Stimulated activated naive B cell treated with anti-CD40 and anti-IgM and Interleukin-4, amounts not matched to agents 10 μg/mL and 1 μg/mL and 100 μg/mL, for 72 hours (primary cell): ENCODE measurements around the gene KNOP1.

ENCODE experiments used
- ATAC-seq, 2 donors: fragments of 150-1000 bp; cut with Tn5 transposase; replicated peaks; 2 replicates each; pipeline ENCODE4 v1.10.0; 2021; ENCODE audit warnings: moderate library complexity in 1 of 2
- DNase-seq: peaks from one replicate; pipeline ENCODE4 v3.0.0; 2021
- H3K27ac Mint-ChIP-seq: one replicate; pipeline ENCODE4 v1.8.0; 2022; ENCODE audit warnings: mild to moderate bottlenecking, mixed read lengths
- H3K27me3 Mint-ChIP-seq, 2 donors: one replicate each; pipeline ENCODE4 v1.8.0; 2022; ENCODE audit warnings: mixed read lengths in 2 of 2
- H3K36me3 Mint-ChIP-seq, 2 donors: one replicate each; pipeline ENCODE4 v1.8.0; 2022; ENCODE audit warnings: mixed read lengths in 2 of 2, mild to moderate bottlenecking in 1 of 2
- H3K4me1 Mint-ChIP-seq, 2 donors: one replicate each; pipeline ENCODE4 v1.8.0; 2022; ENCODE audit warnings: mixed read lengths in 2 of 2, mild to moderate bottlenecking in 1 of 2
- H3K4me3 Mint-ChIP-seq, 2 donors: one replicate each; pipeline ENCODE4 v1.8.0; 2022; ENCODE audit warnings: mild to moderate bottlenecking in 2 of 2, mixed read lengths in 2 of 2, moderate library complexity in 1 of 2
- H3K9me3 Mint-ChIP-seq, 2 donors: one replicate each; pipeline ENCODE4 v1.8.0; 2022; ENCODE audit warnings: mixed read lengths in 2 of 2, mild to moderate bottlenecking in 1 of 2

Gene KNOP1, protein sequence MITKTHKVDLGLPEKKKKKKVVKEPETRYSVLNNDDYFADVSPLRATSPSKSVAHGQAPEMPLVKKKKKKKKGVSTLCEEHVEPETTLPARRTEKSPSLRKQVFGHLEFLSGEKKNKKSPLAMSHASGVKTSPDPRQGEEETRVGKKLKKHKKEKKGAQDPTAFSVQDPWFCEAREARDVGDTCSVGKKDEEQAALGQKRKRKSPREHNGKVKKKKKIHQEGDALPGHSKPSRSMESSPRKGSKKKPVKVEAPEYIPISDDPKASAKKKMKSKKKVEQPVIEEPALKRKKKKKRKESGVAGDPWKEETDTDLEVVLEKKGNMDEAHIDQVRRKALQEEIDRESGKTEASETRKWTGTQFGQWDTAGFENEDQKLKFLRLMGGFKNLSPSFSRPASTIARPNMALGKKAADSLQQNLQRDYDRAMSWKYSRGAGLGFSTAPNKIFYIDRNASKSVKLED

DNA sequence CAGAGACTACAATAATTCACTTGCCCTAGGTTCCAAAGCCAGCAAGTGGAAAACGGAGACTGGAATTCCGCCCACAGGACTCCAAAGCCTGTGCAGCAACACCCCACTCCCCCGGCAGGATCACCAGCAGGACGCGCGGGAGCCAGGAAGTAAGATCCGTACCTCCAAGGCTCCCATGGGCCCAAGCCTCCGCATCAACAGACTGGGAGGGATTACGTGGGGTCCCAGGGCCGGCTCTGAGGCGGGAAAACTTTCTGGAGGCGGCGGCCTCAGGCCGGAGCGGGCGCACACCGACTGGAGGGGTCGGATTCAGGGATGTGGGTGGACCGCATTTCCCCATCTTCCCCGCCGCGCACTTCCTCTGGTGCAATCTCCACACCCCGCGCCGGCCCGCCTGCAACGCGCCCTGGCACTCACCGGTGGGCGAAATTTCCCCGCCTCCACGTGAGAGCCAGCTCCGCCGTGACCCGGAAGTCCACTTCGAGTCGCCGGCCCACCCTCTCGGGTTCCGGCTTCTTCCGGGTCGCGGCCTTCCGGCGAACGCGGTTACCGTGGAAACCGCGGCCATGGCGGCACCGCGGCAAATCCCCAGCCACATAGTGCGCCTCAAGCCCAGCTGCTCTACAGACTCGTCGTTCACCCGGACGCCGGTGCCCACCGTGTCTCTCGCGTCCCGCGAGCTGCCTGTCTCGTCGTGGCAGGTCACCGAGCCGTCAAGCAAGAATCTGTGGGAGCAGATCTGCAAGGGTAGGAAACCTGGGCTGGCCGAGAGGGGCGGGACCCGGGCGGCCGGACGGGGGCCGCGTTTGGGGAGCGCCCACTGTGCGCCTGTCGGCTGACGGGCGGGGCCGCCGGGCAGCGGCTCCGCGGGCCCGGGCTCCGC lies at the start of gene KNOP1, which contains the start of gene IQCK:
TSS of gene KNOP1 (minus strand) at position 487 of the 883 bp plus-strand sequence. CDS start 3,192 bp downstream, outside the sequence.
TSS of gene IQCK (plus strand) at position 531 of the 883 bp plus-strand sequence. CDS start at position 567, 36 bp downstream.
- no peaks in the 10 kb centered on the region for H3K9me3 Mint-ChIP-seq
- ATAC-seq = peak; percentile 95 to 96

DNA sequence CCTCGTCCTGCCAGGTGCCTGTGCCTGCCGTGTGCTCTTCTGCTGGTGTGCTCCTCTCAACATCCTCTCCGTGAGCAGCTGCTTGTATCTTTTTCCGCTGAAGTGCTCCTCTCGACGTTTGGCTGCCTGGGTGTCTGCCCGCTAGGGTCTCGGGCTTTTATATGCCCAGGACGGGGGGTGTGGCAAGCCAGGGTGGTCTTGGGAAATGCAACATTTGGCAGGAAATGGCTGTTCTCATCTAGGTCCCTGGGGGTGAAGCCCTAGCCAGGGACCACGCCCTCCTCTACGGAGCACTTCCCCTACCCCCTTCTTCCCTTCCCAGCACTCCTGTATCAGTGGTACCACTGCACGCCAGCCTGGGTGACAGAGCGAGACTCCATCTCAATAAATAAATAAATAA lies 49.5 kb upstream of the KNOP1 start:
- Mint-ChIP-seq H3K4me1 (no peaks in the 10 kb centered on the region), H3K27me3 (no peaks in the 10 kb centered on the region), H3K4me3 (no peak overlapping the region), H3K27ac (no peak overlapping the region), H3K9me3 (peaks cover 8 to 11% of the 10 kb centered on the region in 2 donors), H3K36me3 (peaks cover 6 to 9% of the 10 kb centered on the region in 2 donors)
- ATAC-seq (no peak), DNase-seq (no peak)

More for the DNA sequence above, at the start of gene KNOP1, which contains the start of gene IQCK:
- peak within 1 kb of the TSS; percentile 94 for H3K27ac Mint-ChIP-seq
- DNase-seq = peak; percentile 89
- H3K36me3 Mint-ChIP-seq = peaks cover 12 to 27% of the 10 kb centered on the region in 2 donors
- H3K27me3 Mint-ChIP-seq = no peaks in the 10 kb centered on the region
- peak within 1 kb of the TSS; percentile 90 to 97 for H3K4me3 Mint-ChIP-seq
- peaks cover 17 to 27% of the 10 kb centered on the region in 2 donors for H3K4me1 Mint-ChIP-seq

DNA sequence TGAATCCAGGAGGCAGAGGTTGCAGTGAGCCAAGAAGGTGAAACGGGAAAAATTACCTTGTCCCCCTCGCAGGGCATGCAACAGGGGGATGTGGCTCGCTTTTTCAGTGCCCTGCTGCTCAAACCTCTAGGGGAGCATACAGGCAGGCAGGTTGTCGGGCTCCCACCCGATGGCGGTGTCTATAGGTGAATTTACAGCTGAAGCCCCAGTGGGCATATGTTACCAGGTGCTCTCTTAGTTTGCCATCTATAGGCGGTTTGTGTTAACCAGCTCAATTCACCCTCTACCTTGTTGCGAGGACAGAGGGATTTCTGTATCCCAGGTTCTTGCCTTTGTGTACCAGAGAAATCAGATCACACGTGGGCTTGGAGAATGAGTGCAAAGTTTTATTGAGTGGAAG lies 49.0 kb upstream of the KNOP1 start:
- no peaks in the 10 kb centered on the region for H3K27me3 Mint-ChIP-seq
- ATAC-seq (no peak), DNase-seq (no peak)
- H3K36me3 Mint-ChIP-seq = peaks cover 6 to 9% of the 10 kb centered on the region in 2 donors
- H3K9me3 Mint-ChIP-seq = peaks cover 8 to 11% of the 10 kb centered on the region in 2 donors
- H3K4me1 Mint-ChIP-seq = no peaks in the 10 kb centered on the region
- H3K27ac Mint-ChIP-seq = no peak overlapping the region
- H3K4me3 Mint-ChIP-seq = no peak overlapping the region

DNA sequence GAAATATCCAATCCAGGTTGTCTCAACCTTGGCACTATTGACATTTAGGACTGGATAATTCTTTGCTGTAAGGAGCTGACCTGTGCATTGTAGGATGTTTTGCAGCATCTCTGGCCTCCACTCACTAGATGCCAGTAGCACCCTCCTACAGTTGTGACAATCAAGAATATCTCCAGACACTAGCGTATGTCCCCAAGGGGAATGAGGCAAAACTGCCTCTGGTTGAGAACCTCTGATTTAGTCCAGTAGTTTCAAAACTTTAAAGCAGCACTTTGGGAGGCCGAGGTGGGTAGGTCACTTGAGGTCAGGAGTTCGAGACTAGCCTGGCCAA lies 48.5 kb upstream of the KNOP1 start:
- ATAC-seq = no peak
- no peaks in the 10 kb centered on the region for H3K4me1 Mint-ChIP-seq
- peaks cover 8 to 11% of the 10 kb centered on the region in 2 donors for H3K9me3 Mint-ChIP-seq
- peaks cover 6 to 9% of the 10 kb centered on the region in 2 donors for H3K36me3 Mint-ChIP-seq
- H3K27ac Mint-ChIP-seq = no peak overlapping the region
- no peak overlapping the region for H3K4me3 Mint-ChIP-seq
- H3K27me3 Mint-ChIP-seq = no peaks in the 10 kb centered on the region
- no peak for DNase-seq

DNA sequence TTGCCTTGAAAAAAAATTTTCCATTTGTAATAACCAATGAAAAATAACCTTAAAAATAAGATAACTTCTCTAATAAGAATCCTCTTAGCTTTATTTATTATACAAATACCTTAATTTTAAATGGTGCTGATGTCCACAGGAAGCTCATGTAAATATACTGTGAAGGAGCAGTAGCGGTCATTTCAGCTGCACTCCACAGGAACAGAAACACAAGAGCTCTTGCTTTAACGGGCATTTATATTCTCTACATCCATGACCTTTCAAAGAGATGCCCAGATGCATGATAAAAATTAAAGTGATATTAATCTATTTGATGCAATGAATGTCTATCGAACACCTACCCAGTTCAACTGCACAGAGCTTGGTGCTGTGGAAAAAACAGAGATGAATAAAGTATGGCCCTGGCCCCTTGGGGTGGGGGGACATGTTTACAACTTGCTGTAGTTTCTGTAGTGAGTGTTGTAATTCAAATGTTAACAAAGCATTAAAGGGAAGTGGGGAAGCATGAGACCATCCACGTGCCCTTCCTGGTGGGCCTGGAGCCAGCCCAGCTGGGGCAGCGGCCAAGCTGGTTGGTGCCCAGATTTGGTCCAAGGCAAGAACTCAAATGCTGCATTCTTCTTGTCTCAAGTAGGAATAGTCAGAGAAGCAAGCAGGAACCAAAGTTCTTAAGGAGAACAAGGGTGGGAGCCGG lies 48.0 kb upstream of the KNOP1 start:
- DNase-seq (no peak), ATAC-seq (no peak)
- Mint-ChIP-seq H3K36me3 (peaks cover 6 to 9% of the 10 kb centered on the region in 2 donors), H3K27me3 (no peaks in the 10 kb centered on the region), H3K4me1 (no peaks in the 10 kb centered on the region), H3K9me3 (peaks cover 8 to 11% of the 10 kb centered on the region in 2 donors), H3K4me3 (no peak overlapping the region), H3K27ac (no peak overlapping the region)

DNA sequence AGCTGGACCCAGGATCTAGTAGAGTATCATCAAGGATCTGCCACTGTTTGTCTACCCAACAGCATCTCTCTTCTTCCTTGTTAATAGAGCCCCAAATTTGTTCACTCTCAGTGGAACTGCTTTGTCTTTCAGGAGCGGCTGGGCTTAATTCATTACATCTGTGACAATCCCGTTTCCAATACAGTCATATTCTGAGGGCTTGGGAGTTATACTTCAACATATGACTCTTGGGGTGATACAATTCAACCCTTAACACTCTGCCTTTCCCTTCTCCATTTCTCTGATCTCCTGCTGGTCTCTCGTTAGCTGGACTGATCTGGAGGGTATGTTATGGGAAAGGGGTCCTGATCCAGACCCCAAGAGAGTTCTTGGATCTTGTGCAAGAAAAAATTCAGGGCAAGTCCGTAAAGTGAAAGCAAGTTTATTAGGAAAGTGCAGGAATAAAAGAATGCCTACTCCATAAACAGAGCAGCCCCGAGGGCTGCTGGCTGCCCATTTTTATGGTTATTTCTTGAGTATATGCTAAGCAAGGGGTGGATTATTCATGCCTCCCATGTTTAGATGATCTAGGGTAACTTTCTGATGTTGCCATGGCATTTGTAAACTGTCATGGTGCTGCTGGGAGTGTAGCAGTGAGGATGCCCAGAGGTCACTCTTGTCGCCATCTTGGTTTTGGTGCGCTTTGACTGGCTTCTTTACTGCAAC lies 42.5 kb upstream of the KNOP1 start:
- Mint-ChIP-seq H3K27ac (no peak overlapping the region), H3K27me3 (no peaks in the 10 kb centered on the region), H3K4me3 (no peak overlapping the region), H3K9me3 (no peaks in the 10 kb centered on the region), H3K36me3 (no peaks in the 10 kb centered on the region), H3K4me1 (no peaks in the 10 kb centered on the region)
- ATAC-seq (no peak), DNase-seq (no peak)

DNA sequence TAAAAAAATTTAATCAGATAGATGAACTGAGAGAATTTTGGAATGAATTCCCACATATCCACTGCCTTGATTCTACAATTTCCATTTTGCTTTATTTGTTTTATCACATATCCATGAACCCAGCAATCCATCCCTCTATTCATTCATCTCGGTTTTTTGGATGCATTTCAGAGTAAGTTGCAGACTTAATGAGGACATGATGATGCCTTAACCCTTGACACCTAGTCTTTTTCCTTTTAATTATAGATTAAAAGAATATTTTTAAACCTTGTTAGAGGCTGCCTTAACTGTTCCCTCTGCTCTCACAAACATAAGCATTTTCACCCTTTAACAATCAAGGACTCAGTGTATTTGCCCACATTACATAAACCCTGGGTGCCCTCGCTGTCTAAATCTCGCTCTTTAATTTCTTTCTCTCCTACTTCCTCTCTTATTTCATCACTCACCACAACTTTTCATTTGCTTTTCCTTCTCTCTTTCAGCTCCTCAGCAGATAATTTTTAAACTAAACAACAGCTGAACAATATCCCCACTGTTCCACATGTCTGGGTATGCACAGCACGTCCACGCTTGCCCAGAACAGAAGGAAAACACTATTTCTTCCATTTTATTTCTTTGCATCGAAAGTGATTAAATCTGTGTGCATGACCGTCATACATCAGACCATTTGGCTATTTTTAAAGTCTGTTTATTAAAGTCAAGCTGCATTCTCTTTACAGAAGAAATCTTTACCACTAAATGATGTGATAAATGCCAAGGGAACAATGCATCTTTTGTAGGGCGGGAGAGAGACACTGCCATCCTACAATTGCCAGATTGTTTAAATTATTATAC lies 40.0 kb upstream of the KNOP1 start:
- Mint-ChIP-seq H3K4me3 (no peak overlapping the region), H3K9me3 (no peaks in the 10 kb centered on the region), H3K27me3 (no peaks in the 10 kb centered on the region), H3K36me3 (no peaks in the 10 kb centered on the region), H3K4me1 (no peaks in the 10 kb centered on the region), H3K27ac (no peak overlapping the region)
- DNase-seq = no peak
- ATAC-seq = no peak

DNA sequence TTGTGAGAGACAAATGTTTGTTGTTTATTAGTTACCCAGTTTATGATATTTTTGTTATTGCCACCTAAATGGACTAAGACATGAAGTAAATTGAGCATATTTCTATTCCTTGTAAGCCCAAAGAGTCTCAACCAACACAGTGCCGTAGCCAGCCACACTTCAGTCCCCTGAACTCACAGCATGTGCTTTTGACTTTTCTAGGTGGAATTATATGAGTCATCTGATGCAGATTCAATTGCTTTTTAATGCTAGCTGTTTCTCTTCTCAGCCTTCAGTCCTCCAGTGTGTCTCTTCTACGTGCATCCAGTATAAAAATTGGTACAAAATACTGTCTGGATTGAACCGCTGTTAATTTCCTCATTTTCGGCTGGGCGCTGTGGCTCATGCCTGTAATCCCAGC lies 39.0 kb upstream of the KNOP1 start:
- ATAC-seq (no peak), DNase-seq (no peak)
- H3K36me3 Mint-ChIP-seq = no peaks in the 10 kb centered on the region
- no peaks in the 10 kb centered on the region for H3K27me3 Mint-ChIP-seq
- H3K27ac Mint-ChIP-seq = no peak overlapping the region
- no peak overlapping the region for H3K4me3 Mint-ChIP-seq
- H3K9me3 Mint-ChIP-seq = no peaks in the 10 kb centered on the region
- no peaks in the 10 kb centered on the region for H3K4me1 Mint-ChIP-seq

DNA sequence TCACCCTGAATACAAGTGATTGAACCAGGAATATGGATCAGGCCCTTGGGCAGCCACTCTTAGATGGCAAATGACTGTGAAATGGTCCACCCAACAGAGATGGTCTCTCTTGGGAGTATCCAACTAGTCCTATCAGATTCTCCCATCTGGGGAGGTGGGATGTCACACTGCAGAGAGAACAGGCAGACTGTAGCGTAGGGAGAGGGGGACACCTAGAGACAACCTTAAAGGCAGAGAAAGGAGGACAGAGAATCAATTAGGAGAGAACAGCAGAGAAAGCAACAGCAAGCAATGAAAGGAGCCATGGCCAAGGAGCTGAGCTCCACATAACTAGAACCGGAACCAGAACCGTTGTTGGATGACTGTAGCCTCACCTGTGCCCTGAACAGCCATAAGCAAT lies 37.2 kb upstream of the KNOP1 start:
- H3K9me3 Mint-ChIP-seq = no peaks in the 10 kb centered on the region
- no peaks in the 10 kb centered on the region for H3K27me3 Mint-ChIP-seq
- no peak overlapping the region for H3K4me3 Mint-ChIP-seq
- DNase-seq (no peak), ATAC-seq (no peak)
- H3K27ac Mint-ChIP-seq = peak overlapping the region; percentile 3
- H3K4me1 Mint-ChIP-seq = no peaks in the 10 kb centered on the region
- H3K36me3 Mint-ChIP-seq = no peaks in the 10 kb centered on the region

DNA sequence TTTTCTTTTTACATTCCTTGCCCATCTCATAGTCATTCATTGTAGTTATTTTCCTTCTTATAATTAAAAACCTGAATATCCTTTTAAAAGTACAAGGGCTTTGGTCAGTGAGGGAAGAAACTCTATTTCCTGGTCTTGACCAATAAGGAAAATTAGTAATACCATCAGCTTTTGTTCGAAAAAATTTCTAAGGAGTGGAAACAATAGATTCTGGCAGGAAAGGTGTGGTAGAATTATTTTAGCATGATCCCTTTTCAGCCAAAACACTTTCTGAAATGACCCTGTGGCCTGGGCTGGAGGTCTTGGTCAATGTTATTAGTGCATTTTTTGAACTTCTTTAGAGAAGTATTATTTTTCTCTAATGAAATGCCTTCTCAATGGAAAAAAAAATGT lies 36.6 kb upstream of the KNOP1 start:
- Mint-ChIP-seq H3K27ac (no peak overlapping the region), H3K36me3 (no peaks in the 10 kb centered on the region), H3K9me3 (no peaks in the 10 kb centered on the region), H3K27me3 (no peaks in the 10 kb centered on the region), H3K4me3 (no peak overlapping the region), H3K4me1 (no peaks in the 10 kb centered on the region)
- DNase-seq = no peak
- ATAC-seq = no peak

DNA sequence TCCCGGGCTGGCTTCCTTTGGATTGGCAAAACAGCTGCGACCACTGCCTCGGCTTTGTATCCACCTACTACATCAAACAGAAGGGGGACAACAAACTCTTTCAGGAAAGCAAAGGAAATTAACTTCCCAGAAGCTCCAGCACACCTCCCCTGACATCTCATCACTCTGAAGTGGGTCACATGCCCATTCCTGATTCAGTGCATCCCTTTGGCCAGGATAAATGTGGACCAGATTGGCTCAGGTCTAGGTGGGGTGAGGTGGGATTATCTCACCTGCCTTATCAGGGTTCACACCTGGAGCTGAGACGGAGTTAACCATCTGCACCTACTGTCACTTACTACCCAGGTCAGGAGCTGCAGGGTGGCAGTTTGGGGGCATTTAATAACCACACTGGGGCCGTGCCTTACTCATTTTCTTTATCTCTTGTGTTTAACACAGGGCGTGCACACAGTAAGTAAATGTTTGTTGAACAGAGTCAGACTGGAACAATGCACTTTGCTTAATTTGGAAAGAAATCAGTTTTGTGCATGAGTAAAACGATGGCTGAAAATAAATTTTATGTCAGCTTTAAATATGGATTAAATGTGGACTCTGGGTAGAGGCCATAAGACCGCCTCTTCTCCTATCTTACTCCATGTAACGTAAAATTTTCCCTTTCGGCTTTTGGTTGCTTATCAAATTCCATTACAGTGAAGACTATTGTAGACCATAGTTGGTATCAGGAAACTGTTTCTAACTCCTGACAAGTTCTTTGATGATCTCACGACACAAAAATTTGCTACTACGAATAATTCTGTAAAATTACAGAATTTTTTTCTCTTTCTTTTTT lies 36.0 kb upstream of the KNOP1 start:
- Mint-ChIP-seq H3K9me3 (no peaks in the 10 kb centered on the region), H3K4me1 (no peaks in the 10 kb centered on the region), H3K4me3 (no peak overlapping the region), H3K36me3 (no peaks in the 10 kb centered on the region), H3K27ac (no peak overlapping the region), H3K27me3 (no peaks in the 10 kb centered on the region)
- DNase-seq (no peak), ATAC-seq (no peak)

DNA sequence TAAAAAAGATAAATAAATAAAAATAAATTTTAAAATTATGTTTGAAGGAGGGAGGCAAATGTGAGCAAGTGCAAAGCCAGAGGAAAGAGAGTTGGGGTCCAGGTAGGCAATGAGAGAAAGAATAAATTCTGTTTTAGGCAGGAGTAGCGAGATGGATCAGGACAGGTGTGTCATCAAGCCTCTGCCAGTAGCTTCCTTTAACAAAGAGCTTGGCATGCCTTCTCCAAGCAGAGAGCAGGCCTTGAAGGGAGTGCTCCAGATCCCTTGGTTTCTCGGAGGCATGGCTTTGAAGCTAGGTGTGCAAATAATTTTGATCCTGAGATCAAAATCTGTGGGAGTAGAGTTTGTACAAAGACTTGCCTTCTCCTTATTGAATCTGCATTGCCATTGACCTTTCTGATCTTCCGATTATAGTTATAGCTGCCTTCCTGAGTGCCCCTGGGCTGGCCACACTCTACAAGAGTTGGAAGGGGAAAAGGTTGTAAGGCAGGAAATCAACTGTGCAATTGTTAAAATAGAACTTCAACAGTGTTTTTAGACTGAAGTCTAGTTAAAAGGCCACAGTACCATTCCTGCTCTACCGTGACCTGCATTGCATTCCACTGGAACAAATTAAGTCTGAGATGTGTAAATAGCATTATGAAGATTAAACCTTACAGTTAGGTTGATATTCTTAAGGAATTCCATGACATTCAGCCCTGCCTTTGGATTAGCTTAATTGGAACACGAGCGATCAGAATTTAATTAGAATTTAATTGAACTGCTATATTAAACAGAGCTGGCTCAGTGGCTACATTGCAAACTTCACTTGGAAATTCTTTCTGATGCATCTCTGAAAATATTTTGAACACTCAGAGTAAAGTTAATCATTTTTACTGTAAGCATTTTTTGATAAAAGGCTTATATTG lies 33.7 kb upstream of the KNOP1 start:
- Mint-ChIP-seq H3K27ac (no peak overlapping the region), H3K36me3 (no peaks in the 10 kb centered on the region), H3K4me1 (no peaks in the 10 kb centered on the region), H3K4me3 (no peak overlapping the region), H3K27me3 (no peaks in the 10 kb centered on the region), H3K9me3 (no peaks in the 10 kb centered on the region)
- ATAC-seq (no peak), DNase-seq (no peak)
